Nucleus accumbens (tissue), 56 donors: ENCODE measurements around the gene MRPL17.

Experiments used
- DNase-seq, 56 donors: peaks; one replicate each; lab custom pipeline; 2025; lab: John Stamatoyannopoulos, UW

Gene MRPL17

DNA sequence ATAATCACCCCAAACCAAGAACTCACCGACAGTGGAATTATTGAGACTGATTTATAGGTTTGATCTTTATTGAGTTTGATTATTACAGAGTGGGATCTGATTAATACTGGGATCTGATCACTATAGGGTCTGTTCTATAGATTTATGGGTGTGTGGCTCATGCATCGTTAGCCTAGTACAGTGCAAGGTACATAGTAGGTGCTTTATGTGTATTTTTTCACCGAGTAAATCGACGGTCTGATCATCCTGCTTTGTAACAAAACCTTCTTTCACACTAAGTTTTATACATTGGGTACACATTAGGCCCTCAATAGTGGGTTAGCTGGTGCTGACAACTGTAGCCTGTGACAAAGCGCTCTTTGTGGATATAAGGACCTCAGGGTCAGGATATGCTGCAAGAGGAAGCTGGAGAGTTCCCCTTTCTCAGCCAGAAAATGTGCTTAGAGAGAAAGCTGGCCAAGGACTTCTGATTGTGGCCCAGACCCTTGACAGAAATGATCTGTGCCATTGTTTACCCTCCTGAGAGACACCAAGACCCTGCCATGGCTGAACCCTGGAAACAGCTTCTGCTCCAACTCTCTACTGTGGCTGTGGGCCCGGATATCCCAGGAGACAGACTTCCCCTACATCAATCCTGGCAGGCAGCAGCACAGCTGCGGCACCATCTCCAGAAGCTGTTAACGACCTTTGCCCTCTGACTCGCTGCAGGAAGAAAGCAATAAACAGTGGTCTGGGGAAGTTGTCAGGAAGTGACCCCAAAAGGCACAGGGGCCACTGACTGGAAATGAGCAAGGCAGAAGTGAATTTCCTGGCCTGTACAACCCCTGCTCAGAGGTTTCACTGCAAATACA is 47.8 kb downstream of the MRPL17 start:
- DNase-seq: peak in 47 of 56 donors; percentile 14 to 84 (median 50)

DNA sequence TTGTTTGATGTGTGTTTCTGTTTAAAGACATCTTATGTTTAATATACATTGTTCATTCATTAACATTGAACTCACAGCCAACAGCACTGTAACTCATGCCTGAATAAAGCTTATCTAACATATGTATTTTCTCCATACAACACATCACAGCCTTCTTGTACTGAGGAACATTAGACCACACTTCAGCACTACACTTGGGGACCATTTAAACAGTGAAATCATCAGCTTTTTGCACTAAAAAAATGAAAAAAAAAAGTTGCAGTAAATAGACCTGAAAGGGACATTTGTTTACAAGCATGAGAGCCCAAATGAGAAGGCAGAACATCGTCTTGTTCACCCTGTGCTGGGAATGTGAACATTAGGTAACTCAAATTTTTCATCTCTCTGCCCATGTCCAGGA is 48.6 kb downstream of the MRPL17 start:
- no peak for DNase-seq

DNA sequence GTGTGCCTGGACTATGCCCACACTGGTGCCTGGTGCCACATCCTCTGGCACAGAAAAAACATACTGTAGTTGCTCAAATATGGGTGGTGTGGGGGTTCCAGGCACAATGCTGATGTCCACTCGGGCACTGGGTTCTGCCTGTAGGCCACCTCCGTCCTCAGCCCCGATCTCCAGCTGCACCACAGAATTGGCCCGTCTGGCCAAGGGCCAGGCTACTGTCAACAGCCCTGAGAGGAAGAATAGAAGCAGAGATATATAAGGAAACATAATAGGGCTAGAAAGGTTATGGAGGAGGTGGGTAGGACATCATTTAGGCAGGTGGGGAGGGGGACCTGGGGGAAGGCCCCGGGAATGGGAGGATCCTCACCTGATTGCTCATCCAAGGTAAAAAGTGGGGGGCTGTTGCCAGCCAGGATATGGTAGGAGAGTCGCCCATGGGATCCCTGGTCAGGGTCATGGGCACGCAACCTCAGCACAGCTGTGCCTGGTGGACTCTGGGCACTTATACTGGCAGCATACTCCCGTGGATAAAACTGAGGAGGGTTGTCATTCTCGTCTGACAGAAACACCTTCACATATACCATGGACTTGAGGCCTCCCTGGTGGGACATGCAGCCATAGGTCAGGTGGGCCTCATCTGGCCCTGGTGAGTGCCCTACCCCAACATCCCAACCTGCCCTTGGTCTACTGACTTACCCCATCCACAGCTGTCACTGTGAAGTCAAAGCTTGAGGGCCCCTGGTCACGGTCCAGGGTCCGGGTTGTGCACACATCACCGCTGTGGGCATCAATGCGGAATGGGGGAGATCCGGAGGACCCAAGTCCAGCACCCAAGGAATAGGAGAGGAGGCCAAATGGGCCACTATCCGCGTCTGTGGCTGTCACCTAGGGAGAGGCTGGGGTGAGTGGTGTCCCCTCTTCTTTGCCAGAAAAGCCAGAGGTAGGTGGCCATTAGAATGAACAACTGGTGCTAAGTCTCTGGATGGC is 49.4 kb downstream of the MRPL17 start:
- no peak for DNase-seq

DNA sequence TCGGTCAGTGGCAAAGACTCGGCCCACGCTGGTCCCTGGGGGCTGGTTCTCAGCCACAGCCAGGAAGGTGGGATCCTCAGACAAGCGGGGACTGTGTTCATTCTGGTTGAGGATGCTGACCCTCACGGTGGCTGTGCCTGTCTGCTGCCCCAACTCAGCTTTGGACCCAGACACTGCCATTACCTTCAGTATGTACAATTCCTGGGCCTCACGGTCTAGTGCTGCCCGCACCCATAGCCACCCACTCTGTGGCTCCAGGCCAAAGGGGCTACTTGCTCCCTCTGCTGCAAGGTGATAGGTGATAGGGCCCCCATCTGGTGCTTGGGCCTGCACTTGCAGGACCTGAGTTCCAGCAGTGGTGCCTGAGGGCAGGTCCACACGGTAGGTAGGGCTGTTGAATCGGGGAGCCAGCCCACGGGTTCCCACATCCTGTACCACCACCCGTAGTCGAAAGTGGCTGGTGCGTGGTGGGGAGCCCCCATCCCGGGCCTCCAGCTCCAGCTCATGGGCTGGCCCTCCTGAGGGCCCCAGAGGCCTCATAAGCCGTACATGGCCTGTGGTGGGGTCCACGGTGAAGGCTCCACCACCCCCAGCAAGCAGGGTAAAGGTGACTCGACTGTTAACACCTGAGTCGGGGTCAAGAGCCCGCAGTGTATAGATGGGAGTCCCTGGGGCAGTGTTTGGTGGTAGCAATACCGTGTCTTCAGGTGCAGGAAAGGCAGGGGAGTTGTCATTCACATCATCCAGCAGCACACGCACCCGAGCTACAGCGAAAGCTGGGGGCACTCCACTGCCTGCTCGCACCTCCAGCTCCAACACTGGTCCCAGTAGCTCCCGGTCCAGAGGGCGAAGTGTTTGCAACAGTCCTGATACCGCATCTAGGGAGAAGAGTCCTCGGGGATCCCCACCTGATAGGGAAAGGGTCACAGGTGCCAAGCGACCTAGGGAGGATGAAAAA is 50.7 kb downstream of the MRPL17 start:
- no peak for DNase-seq

DNA sequence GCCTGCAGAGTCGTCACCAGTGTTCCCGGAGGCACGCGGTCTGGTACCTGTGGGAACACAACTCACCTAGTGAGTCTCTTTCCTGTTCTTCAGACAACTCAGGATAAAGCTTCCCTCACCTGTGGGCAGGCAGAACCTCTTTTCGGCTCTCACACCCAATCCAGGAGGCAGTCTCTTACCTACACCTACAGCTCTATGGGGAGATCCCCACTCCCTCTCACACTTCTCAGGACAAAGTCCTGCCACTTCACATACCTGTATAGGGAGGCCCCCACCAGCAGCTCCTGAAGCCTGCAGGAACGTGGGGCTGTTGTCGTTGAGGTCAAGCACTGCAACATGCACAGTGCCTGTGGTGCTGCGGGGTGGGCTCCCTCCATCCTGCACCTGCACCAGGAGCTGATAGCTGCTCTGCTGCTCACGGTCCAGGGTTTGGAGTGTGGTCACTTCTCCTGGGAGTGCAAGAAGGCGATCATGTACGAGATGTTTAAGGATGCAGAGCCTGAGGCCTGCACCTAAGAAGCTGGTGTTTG is 51.7 kb downstream of the MRPL17 start:
- no peak for DNase-seq

DNA sequence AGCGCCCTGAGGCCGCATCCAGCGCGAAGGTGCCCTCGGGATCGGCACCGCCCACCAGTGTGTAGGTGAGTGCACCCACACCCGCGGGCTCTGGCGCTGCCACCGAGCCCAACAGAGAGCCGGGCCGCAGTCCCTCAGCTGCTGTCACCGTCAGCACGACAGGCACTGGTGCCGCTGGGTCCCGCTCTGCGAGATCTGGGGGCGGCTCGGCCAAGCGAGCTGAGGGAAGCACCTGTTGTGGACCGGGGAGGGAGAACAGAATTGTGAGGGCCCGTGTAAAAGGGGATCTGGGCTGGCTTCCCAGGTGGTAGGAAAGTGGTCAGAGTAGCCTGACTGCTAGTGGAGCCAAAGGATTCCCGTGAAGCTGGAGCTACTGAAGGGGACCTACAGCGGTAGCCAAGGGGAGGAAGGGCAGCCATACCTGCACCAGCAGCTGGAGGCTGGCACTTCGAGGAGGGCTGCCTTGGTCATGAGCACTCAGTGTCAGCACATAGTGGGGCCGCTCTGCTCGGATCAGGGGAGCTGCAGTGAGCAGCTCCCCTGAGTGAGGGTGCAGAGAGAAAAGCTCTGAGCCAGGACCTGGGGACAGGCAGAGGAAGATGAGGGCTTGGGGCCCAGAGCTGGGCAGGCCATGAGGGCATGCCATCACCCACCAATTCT is 52.4 kb downstream of the MRPL17 start:
- DNase-seq: no peak
